Renal pelvis (tissue), 4 donors: ENCODE results near the gene RBBP8. TPM values are rescaled to one million over a fixed set of nuclear protein-coding genes. Genes with fewer than 3 reads are reported as not detected.
"Not testable (repeated sequence)": the region's sequence is repeated elsewhere in the genome, so short reads cannot be mapped to it uniquely, and the experiment has no call there.

Experiments used
- DNase-seq: peaks from one replicate; pipeline ENCODE4 v3.0.0-alpha.2; 2013
- polyA plus RNA-seq, 3 donors: library from polyadenylated mRNA; unstranded; fragments of 120-200 nt; gene quantifications; one replicate each; pipeline ENCODE4 v1.2.1, GENCODE V29; 2013; ENCODE audit not compliant: insufficient read length in 3 of 3

Gene RBBP8
- polyA plus RNA-seq, 3 donors: 42.9 to 53.8 (median 52.7) TPM

DNA sequence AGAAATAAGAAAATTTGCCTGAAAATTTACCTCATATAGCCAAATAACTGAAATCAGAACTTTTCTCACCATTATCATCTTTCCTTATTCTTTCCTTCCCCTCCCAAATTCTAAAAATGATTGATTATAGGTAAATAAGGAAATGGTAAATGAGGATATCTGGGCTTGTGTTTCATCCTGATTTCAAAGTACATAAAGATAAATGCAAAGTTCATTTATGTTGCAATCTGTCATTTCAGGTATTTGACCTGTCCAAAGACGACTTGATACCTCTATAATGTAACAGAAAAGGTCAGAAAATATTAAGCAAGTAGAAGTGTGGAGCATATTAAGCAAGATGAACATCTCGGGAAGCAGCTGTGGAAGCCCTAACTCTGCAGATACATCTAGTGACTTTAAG lies 3.4 kb downstream of the RBBP8 start:
- DNase-seq: no peak

DNA sequence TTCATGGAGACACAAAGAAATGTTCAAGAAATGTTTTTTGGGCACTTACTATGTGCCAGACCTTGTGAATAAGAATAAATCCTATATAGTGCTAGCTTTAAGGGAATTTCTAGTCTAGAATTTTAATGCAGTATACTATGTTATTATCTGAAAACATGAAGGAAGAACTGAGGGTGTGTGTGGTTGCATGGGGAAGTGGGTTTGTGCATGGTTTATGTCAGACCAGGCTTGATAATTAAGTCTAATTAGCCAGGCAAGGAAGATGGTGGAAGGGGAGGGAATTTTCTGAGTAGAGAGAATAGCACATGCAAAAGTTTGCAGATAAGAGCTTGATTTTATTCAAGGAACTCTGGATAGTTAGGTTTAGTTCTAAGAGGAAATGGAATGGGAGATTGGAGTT lies 6.5 kb downstream of the RBBP8 start:
- no peak for DNase-seq

DNA sequence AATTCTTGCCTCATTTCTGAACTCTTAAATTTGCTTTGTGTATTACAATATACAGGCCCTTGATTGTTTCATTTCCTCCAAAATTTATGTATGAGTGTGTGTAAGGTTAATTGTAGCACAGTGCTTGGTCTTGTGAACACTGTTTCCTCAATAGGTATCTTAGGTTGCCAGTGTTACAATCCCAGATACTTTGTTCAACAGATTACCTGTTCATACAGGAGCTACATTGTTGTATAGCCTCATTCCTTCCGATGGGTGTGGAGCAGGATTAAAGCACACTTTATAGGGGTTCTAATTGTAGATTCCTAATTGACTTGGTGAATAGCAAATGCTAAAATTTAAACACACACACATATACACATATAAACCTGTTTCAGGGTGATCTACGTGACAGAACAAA lies 10.7 kb downstream of the RBBP8 start:
- DNase-seq: no peak

DNA sequence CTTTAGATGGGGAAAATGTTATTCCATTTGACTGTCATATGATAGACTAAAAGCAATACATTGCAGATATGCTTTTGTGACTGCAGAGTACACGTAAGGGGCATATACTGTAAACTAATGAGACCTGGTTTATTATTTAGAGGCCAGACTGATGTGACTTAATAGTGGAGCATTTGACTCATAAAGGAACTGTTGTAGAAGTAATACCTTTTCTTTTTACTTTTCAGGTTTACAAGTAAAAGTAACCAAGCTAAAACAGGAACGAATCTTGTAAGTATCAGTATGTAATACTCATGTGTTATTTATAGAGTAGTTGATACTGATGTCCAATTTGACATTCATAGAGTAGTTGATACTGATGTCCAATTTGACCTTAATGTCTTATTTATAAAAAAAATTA lies 13.1 kb downstream of the RBBP8 start:
- DNase-seq: no peak

DNA sequence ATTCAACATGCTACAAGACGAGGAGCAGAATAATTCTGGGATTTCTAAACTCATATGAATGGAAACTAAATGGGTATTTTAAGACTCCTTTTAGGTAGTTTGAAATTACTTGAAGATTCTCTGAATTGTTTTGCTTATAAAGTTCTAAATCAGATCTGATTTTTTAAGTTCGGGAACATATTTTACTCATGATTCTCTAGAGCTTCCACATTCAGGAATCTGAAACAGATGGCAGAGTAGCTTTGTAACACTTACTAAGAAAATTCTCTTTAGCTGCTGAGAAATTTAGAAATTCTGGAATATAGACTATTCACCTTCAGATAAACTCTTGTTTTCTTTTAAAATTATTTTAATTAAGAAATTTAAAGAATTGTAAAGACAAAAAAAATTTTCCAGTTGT lies 13.7 kb downstream of the RBBP8 start:
- DNase-seq: no peak

DNA sequence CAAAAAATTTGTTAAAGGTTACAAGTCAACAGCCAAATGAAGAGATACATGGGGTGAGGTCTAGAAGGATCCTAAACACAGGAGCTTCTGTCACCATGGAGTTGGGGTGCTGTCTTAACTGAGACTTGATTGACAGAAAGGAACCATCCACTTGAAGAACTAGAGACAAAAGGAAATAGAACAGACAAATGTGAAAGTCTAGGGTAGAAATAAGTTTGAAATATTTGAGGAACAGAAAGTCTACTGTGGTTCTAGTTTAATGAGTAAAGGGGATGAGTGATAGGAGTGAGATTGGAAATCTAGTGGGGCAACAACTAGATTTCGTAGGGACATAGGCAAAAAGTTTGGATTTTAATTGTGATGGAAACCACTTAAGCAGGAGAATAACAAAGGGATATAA lies 18.7 kb downstream of the RBBP8 start:
- no peak for DNase-seq

DNA sequence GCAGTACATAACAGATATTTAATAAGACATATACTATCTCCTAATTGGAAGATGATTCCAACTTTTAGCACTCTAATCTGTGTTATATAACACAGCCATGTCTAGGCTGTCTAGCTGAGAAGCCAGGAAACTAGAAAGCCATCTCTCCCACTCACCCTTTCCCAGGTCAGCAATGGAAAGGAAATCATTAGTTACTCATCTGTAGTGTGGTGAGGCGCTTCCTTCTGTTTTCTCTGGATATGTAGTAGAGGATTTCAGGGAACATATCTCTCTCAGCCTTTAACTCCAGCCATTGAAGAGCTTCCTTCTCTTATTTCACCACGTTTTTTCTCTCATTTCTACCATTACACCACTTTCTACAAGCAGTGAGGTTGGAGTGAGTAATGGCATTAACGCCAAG lies 19.4 kb downstream of the RBBP8 start:
- DNase-seq: no peak

DNA sequence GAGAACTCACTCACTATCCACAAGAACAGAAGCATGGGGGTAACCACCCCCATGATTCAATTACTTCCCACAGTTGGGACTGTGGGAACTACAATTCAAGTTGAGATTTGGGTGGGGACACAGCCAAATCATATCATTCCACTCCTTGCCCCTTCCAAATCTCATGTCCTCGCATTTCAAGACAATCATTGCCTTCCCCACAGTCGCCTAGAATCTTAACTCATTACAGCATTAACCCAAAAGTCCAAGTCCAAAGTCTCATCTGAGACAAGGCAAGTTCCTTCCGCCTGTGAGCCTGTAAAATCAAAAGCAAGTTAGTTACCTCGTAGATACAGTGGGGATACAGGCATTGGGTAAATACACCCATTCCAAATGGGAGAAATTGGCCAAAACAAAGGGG lies 20.9 kb downstream of the RBBP8 start:
- not testable (repeated sequence) for DNase-seq

DNA sequence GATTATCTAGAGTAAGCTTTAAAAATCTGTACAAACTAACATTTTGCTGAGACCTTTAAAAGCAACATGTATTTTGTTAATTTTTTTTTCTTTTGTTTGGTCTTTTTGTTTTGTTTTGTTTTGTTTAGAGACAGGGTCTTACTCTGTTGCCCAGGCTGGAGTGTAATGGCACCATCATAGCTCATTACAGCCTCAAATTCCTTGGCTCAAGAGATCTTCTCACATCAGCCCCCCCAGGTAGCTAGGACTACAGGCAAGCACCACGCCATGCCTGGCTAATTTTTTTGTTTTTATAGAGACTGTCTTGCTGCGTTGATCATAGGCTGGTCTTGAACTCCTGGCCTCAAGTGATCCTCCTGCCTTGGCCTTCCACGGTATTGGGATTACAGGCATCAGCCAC lies 23.1 kb downstream of the RBBP8 start:
- no peak for DNase-seq

DNA sequence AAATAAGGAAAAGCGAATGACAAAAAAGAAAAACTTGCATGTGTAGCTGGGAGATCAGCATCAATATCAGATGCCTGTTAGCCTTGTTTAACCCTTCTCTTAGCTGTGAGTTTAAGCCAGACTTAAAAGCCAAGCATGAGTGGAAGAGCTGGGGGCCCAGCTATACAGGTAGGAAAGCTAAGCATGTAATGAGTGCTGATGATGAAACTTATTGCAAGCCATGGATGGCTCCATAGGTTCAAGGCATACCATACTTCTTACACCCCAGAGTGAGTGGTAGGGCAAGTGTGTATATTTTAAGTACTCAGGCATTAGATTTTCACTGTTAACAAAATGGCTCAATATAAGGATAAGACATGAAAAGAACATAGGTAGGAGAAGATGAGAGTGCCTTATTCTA lies 28.0 kb downstream of the RBBP8 start:
- DNase-seq: no peak

DNA sequence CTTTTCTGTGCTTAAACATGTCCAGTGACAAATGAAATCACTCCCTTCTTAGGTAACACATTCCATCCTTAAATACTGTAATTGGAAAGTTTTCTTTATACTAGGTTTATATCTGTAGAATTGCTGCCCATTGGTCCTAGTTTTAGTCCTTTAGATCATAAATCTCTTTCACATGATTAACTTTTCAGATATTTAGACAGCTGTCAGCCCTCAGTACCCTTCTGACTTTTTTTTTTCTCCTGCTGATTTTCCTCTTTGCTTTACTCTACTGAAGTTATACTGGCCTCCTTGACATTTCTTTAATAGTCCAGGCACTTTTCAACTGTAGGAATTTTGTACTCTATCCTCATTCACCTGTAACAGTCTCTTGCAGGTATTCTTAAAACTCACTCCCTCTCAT lies 28.9 kb downstream of the RBBP8 start:
- DNase-seq: no peak

DNA sequence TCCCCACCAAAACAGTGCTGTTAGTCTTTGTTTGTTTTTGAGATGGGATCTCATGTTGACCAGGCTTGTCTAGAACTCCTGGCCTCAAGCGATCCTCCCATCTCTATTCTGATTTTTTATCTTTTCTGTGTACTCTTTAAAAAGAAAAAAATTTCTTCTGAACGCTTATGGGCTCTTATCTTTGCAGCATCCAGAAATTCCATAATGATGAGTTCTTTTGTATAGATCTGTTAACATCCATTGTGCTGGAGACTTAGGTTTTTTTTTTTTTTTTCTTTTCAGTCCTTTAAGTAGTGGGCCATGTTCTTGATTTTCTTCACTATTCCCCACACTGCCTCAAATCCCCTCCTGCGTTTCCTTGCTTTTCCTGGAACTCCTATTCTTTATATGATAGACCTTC lies 31.0 kb downstream of the RBBP8 start:
- no peak for DNase-seq

DNA sequence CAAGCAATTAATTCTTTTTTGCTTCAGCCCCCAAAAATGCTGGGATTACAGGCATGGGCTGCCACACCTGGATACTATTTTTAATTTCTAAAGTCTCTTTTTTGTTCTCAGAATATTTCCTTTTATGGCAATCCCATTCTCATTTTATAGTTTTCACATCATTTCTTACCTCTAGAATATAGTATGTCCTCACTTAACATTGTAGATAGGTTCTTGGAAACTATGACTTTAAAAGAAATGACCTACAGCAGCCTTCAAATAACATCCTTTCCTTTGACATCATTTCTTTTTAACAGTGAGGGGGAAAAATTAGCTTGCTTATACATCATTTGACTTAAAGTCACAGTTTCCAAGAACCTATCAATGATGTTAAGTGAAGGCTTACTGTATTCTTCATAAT lies 31.6 kb downstream of the RBBP8 start:
- DNase-seq: no peak

DNA sequence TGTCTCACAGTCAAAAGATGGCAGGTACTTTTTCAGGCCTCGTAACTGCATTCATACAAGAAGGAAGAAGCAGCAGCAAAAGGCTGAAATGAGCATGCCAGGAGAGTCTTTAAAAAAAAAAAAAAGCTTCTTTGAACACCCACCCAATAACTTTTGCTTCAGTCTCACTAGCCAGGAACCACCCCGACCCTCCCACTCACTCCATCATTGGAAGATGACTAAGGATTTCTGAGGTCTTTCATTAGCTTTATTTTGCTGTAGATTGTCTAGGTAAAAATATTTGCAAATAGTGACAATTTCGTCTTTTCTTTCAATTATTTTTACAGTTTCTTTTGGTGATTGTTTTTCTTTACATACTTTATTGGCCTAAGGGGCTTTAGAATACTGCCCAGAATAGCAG lies 37.9 kb downstream of the RBBP8 start:
- no peak for DNase-seq

DNA sequence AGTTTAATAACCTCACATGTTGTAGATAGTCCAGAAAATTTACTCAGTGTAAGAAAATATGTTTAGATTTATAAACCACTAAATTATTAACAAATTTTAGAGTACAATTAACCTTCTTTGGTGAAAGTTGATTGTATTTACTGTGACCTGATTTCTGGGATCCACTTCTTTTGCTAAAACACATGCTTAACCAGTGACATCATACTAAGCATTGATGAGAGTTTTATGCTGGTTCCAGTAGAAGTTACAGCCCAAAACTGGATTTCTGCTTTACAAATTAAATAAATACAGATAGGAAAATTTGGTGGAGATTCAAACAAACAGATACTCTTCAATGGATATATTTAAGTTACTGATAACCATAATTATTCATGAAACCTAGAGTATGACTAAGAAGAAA lies 40.9 kb downstream of the RBBP8 start:
- DNase-seq: no peak

DNA sequence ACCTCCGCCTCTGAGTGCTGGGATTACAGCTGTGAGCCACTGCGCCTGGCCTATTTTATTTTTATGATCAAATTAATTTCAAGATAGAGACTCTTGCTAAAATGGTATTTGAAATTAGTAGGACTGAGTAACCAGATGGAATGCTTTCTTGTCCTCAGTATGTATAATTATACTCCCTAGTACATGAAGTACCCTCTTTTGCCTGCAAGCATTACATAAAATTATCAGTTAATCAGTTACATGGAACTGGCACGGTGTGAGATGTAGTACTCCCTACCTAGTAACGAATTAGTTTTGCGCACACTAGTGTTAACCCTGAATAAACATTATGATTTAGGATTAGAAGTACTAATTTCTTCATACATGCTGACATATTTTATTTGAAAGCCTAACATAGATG lies 41.6 kb downstream of the RBBP8 start:
- no peak for DNase-seq

DNA sequence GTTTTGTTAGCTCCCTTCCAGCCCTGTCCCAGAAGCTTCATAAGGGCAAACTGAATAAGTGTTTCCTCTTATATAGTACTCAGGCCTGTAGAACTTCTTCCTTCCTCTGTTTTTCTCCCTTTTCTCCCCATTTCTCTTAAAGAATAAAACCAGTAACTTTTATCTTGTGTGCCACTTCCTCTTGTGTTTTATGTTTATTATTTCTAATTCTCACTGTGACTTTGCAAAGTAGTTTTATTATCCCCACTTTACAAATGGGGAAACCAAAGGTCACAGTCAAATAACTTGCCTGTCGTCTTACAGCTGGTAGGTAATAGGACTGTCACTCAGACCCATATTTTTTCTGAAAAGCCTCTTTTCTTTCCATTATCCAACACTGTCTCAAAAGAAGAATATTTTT lies 42.4 kb downstream of the RBBP8 start:
- no peak for DNase-seq

DNA sequence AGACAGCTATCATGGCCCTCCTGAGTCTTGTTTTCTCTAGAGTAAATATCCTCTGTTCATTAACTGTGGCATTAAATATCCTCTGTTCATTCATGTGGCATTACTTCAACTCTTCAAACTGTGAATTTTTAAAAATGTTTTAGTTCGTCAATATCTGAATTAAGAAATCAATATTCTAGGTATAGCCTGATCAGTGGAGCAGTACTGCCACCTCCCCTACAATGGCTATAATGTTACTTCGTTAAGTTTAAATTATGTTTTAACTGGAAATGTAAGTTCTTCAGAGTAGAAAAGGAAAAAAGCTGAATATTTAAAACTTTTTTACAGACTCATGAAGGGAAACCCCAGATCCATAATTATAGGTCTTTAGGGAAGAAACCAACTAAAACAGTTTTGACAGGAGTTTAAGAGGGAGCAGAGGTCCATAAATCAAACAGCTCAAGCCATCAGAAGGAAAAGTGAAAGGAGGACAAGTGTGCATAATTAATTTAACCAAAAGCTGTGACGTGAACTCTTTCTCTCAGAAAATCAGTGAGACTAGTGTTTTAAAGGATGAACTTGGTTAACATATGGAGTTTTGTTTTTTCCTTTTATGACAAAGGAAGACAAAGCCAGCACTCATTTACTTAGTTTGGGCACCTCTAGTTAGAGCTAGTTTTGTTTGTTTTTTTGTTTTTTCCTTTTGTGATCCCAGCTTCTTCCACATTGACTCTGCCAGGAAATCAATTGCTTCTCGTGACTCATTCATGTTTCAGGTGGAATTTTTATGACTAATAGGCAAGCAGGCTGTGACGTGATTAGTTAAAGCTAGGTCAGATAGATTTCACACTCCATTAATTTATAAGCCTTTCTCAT lies 44.9 kb downstream of the RBBP8 start:
- peak; percentile 44 for DNase-seq

DNA sequence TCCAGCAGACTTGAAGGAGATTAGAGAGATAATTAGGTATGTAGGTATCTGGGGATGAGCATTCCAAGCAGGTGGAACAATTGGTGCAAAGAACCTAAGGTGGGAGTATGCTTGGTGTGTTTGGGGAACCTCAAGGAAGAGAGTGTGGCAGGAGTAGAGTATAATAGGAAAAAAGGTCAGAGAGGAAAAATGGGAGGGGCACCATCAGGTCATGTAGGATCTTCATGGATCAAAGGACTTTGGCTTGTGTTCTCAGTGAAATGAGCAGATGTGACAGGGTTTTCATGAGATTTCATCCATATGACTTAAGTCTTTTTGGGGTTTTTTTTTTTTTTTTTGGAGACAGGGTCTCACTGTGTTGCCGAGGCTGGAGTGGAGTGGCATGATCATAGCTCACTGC lies 47.3 kb downstream of the RBBP8 start:
- no peak for DNase-seq

DNA sequence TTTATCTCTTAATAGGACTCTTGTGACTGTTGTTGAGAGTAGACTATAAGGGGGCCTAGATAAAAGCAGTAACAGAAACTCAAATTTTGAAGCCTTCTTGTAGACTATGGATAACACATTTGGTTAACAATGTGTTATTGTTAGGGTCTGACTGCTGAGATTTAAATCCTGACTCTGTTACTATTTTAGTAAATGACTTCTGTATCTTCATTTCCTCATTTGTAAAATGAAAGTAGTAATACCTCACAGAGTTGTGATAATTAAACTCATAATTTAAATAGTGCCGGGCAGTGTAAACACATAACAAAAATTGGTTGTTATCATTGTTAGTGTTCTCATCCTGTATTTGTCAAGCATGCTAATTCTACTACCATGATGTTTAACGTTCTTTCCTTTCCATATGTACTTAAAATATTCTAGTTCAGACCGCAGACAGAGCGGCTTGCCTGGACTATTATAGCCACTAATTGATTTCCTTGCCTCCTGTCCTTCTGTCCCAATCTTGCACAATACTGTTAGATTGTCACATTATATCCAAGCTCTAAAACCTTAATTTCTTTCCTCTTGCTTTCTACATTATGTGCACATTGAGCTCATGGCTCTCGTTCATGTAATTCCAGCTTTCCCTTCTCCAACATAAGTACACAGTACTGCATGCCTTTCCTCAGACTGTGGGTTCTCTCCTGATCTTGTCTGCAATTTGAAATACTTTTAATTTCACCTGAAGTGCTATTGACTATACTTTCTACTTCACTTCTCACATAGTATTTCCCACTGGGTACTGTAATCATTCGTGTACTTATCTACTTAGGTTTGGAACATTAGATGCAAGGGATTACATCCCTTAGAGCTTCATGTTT lies 48.4 kb downstream of the RBBP8 start:
- DNase-seq: no peak

DNA sequence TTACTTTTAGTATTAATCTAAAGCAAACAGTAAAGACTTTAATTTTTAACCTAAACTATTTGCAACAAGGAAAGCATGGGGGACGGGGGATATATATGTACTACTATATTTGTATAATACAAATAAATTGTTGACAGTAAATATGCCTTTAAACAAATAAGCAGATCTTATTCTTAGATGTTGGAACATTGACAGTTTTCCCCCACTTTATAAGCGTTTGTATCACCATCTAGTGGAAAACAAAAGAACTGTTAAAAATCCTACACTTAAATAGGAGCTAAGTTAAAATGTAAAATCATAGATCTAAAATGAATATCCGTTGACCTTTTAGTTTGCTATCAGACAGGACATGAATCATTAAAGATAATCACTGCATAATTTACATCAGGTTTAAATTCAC lies 50.0 kb downstream of the RBBP8 start:
- DNase-seq: peak; percentile 28

DNA sequence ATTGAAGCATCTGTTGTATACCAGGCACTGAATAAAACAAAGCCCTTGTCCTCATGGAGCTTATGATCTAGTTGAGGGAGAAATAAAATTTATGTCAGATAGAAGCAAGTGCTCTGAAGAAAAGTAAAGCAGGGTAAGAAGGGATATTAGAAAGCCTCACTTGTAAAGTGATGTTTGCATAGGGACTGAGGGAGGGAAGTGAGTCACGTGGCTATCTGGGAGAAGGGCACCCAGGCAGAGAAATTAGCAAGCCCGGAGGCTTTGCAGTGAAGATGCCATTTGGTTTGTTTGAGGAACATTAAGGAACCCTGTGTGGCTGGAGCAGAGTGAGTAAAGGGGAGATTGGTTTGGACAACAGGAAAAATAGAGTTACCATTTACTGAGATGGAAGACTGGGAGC lies 52.1 kb downstream of the RBBP8 start:
- DNase-seq: no peak

DNA sequence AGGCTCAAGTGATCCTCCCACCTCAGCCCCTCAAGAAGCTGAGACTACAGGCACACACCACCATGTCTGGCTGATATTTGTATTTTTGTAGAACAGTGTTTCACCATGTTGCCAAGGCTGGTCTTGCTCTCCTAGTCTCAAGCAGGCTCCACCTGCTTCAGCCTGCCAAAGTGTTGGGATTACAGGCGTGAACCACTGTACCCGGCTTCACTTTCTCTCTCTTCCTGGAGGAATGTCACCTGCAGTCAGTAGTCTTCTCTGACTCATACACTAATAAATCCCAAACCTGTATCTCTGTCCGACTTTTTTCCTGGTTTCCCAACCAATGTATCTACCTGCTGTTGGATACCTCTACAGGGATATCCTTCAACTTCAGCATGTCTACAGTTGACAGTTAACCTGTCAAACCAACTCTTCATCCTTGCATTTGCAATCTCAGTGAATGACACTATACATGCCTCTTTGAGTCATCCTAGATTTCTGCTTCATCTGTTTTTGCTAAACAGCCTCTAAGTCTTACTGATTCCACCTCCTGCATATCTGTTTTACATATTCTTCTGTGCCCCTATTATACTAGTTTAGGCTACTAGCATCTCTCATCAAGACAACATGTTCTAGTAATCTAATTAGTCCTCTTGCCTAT lies 54.5 kb downstream of the RBBP8 start:
- no peak for DNase-seq
